Neural progenitor cell (in vitro differentiated cells): ENCODE data around the gene OVOL1. TPM values are rescaled to one million over a fixed set of nuclear protein-coding genes. Genes with fewer than 3 reads are reported as not detected.

ENCODE experiments used
- DNase-seq: peaks from one replicate; pipeline ENCODE4 v3.0.0-alpha.2; 2016; ENCODE audit warnings: low spot score
- H2AFZ ChIP-seq: fragments of 200-600 bp; sonication (generic); replicated peaks from 2 replicates; pipeline ENCODE4 v1.6.1; 2016; ENCODE audit warnings: antibody characterized with exemption
- H3F3A ChIP-seq: fragments of 200-600 bp; sonication (generic); 2 replicates; pipeline ENCODE4 v1.6.1; 2016; ENCODE audit warnings: antibody characterized with exemption, low read depth
- H3K27ac ChIP-seq: fragments of 200-600 bp; sonication (generic); 2 replicates; pipeline ENCODE4 v1.5.1; 2016; ENCODE audit warnings: mild to moderate bottlenecking
- H3K27me3 ChIP-seq: fragments of 200-600 bp; sonication (generic); 2 replicates; pipeline ENCODE4 v1.6.1; 2016; ENCODE audit warnings: mild to moderate bottlenecking, moderate library complexity
- H3K36me3 ChIP-seq: fragments of 200-600 bp; sonication (generic); 2 replicates; pipeline ENCODE4 v1.5.1; 2016
- H3K4me1 ChIP-seq: fragments of 200-600 bp; sonication (generic); 2 replicates; pipeline ENCODE4 v1.6.1; 2016; ENCODE audit warnings: mixed run types
- H3K4me2 ChIP-seq: fragments of 200-600 bp; sonication (generic); 2 replicates; pipeline ENCODE4 v1.6.1; 2016
- H3K4me3 ChIP-seq: fragments of 200-600 bp; sonication (generic); 2 replicates; pipeline ENCODE4 v1.5.1; 2016
- H3K79me2 ChIP-seq: fragments of 200-600 bp; sonication (generic); 2 replicates; pipeline ENCODE4 v1.6.1; 2016; ENCODE audit warnings: low read depth
- H3K9ac ChIP-seq: fragments of 200-600 bp; sonication (generic); 2 replicates; pipeline ENCODE4 v1.6.1; 2016
- H3K9me3 ChIP-seq: fragments of 200-600 bp; sonication (generic); 2 replicates; pipeline ENCODE4 v1.5.1; 2016; ENCODE audit warnings: low read depth
- H4K20me1 ChIP-seq: fragments of 200-600 bp; sonication (generic); 2 replicates; pipeline ENCODE4 v1.6.1; 2016; ENCODE audit warnings: low read depth
- H3K27ac Mint-ChIP-seq: 3 replicates; pipeline ENCODE4 v1.8.0; 2021; ENCODE audit warnings: mixed read lengths
- H3K27me3 Mint-ChIP-seq: 2 replicates; pipeline ENCODE4 v1.8.0; 2022; ENCODE audit warnings: low read depth, mild to moderate bottlenecking, inconsistent platforms, moderate library complexity, mixed read lengths; ENCODE audit not compliant: insufficient read depth
- H3K36me3 Mint-ChIP-seq: 3 replicates; pipeline ENCODE4 v1.8.0; 2021; ENCODE audit warnings: mixed read lengths
- H3K4me1 Mint-ChIP-seq: 3 replicates; pipeline ENCODE4 v1.8.0; 2021; ENCODE audit warnings: mixed read lengths
- H3K4me3 Mint-ChIP-seq: 3 replicates; pipeline ENCODE4 v1.8.0; 2021; ENCODE audit warnings: mild to moderate bottlenecking, moderate library complexity, mixed read lengths
- H3K9me3 Mint-ChIP-seq: 3 replicates; pipeline ENCODE4 v1.8.0; 2020; ENCODE audit warnings: mixed read lengths
- CTCF ChIP-seq: fragments of 200-600 bp; sonication (generic); IDR thresholded peaks from 2 replicates; pipeline ENCODE4 v1.5.1; 2017; ENCODE audit warnings: antibody characterized with exemption, mild to moderate bottlenecking
- EZH2 ChIP-seq: fragments of 200-600 bp; sonication (generic); IDR thresholded peaks from 2 replicates; pipeline ENCODE4 v1.6.1; 2017; ENCODE audit warnings: antibody characterized with exemption, mild to moderate bottlenecking, moderate library complexity
- EZH2phosphoT487 ChIP-seq: fragments of 200-600 bp; sonication (generic); IDR thresholded peaks from 2 replicates; pipeline ENCODE4 v1.6.1; 2017; ENCODE audit warnings: antibody characterized with exemption
- total RNA-seq: library from RNA; depleted of rRNA; stranded (reverse); fragments of >200 nt; gene quantifications from 2 replicates; pipeline ENCODE4 v1.2.3, GENCODE V29; 2015; ENCODE audit warnings: low replicate concordance

The OVOL1 gene
- total RNA-seq, 1 donor from 2014 or later: not detected

GRCh38 chr11:65778901-65779668, 7.8 kb upstream of the OVOL1 start:
- H3K4me3 ChIP-seq: peak overlapping the region; percentile 83
- no peak overlapping the region for H2AFZ ChIP-seq
- Mint-ChIP-seq H3K27me3 (peaks cover 19% of the 10 kb centered on the region), H3K9me3 (no peaks in the 10 kb centered on the region), H3K4me3 (peak overlapping the region; percentile 76), H3K27ac (no peak overlapping the region), H3K36me3 (peaks cover 4% of the 10 kb centered on the region), H3K4me1 (no peaks in the 10 kb centered on the region)
- H3K4me1 ChIP-seq: peaks cover 3% of the 10 kb centered on the region
- no peaks in the 10 kb centered on the region for H3K79me2 ChIP-seq
- no peaks in the 10 kb centered on the region for H4K20me1 ChIP-seq
- peak overlapping the region; percentile 99 for H3K4me2 ChIP-seq
- no peaks in the 10 kb centered on the region for H3K36me3 ChIP-seq
- no peak overlapping the region for H3K9ac ChIP-seq
- TF ChIP-seq CTCF (no peak), EZH2phosphoT487 (no peak), EZH2 (no peak)
- no peaks in the 10 kb centered on the region for H3K9me3 ChIP-seq
- no peak for DNase-seq
- no peak overlapping the region for H3K27ac ChIP-seq
- H3F3A ChIP-seq: peaks cover 16% of the 10 kb centered on the region
- H3K27me3 ChIP-seq: peaks cover 38% of the 10 kb centered on the region

- TF ChIP-seq EZH2 (no peak), EZH2phosphoT487 (no peak), CTCF (no peak)
- Histone ChIP-seq H4K20me1 (no peaks in the 10 kb centered on the region), H2AFZ (no peak overlapping the region), H3K4me1 (peaks cover 8% of the 10 kb centered on the region), H3K36me3 (no peaks in the 10 kb centered on the region), H3K27me3 (peaks cover 43% of the 10 kb centered on the region), H3K27ac (no peak overlapping the region), H3K4me3 (peak overlapping the region; percentile 83), H3K9me3 (no peaks in the 10 kb centered on the region), H3K79me2 (no peaks in the 10 kb centered on the region), H3K4me2 (peak overlapping the region; percentile 99), H3K9ac (no peak overlapping the region), H3F3A (peaks cover 16% of the 10 kb centered on the region)
- Mint-ChIP-seq H3K4me3 (no peak overlapping the region), H3K9me3 (no peaks in the 10 kb centered on the region), H3K27ac (no peak overlapping the region), H3K36me3 (peaks cover 4% of the 10 kb centered on the region), H3K4me1 (peaks cover 3% of the 10 kb centered on the region), H3K27me3 (peaks cover 23% of the 10 kb centered on the region)
- DNase-seq: no peak
Measured at GRCh38 chr11:65779669-65779918, 7.3 kb upstream of the OVOL1 start.

- no peaks in the 10 kb centered on the region for H3K79me2 ChIP-seq
- no peaks in the 10 kb centered on the region for H3K9me3 ChIP-seq
- H2AFZ ChIP-seq: peak overlapping the region; percentile 97
- Mint-ChIP-seq H3K4me3 (peak overlapping the region; percentile 91), H3K27me3 (peaks cover 28% of the 10 kb centered on the region), H3K36me3 (peaks cover 2% of the 10 kb centered on the region), H3K4me1 (peaks cover 3% of the 10 kb centered on the region), H3K27ac (peak overlapping the region; percentile 63), H3K9me3 (no peaks in the 10 kb centered on the region)
- H3K36me3 ChIP-seq: no peaks in the 10 kb centered on the region
- H3K27ac ChIP-seq: no peak overlapping the region
- peak overlapping the region; percentile 83 for H3K4me3 ChIP-seq
- H3K4me1 ChIP-seq: peaks cover 8% of the 10 kb centered on the region
- H3K4me2 ChIP-seq: peak overlapping the region; percentile 99
- TF ChIP-seq EZH2: no peak
- TF ChIP-seq CTCF: peak; percentile 85
- peaks cover 18% of the 10 kb centered on the region for H3F3A ChIP-seq
- peak overlapping the region; percentile 27 for H3K9ac ChIP-seq
- H4K20me1 ChIP-seq: no peaks in the 10 kb centered on the region
- H3K27me3 ChIP-seq: peaks cover 49% of the 10 kb centered on the region
- peak; percentile 91 for DNase-seq
Measured at GRCh38 chr11:65779919-65780769, 6.7 kb upstream of the OVOL1 start.
